Small intestine (tissue), 7 donors: ENCODE measurements around the gene MKI67. TPM values are rescaled to one million over a fixed set of nuclear protein-coding genes. Genes with fewer than 3 reads are reported as not detected.
"Not testable (repeated sequence)": the region's sequence is repeated elsewhere in the genome, so short reads cannot be mapped to it uniquely, and the experiment has no call there.

Experiments used
- DNase-seq, 2 donors: peaks; one replicate each; pipeline versions ENCODE4 v3.0.0 to v3.0.0-alpha.2; 2013
- FAIRE-seq: peaks from 2 replicates; lab custom pipeline; 2012; peaks lifted over from hg19 to GRCh38; lab: Jason Lieb, UNC
- H3K27ac ChIP-seq, 3 donors: one replicate each; pipeline ENCODE4 v1.5.1; 2013; ENCODE audit warnings: low read length in 2 of 3, mild to moderate bottlenecking in 2 of 3, control low read depth in 1 of 3, inconsistent platforms in 1 of 3, low read depth in 1 of 3, moderate library complexity in 1 of 3
- H3K27me3 ChIP-seq, 3 donors: one replicate each; pipeline ENCODE4 v1.6.1; 2013; ENCODE audit warnings: low read length in 3 of 3, inconsistent platforms in 1 of 3; ENCODE audit not compliant: control insufficient read depth in 3 of 3, insufficient read depth in 3 of 3
- H3K36me3 ChIP-seq, 3 donors: one replicate each; pipeline ENCODE4 v1.6.1; 2013; ENCODE audit warnings: low read length in 3 of 3, inconsistent platforms in 1 of 3, low read depth in 1 of 3, mild to moderate bottlenecking in 1 of 3, moderate library complexity in 1 of 3; ENCODE audit not compliant: control insufficient read depth in 3 of 3, insufficient read depth in 2 of 3
- H3K4me1 ChIP-seq, 3 donors: one replicate each; pipeline ENCODE4 v1.6.1; 2013; ENCODE audit warnings: low read length in 2 of 3, inconsistent platforms in 1 of 3, low read depth in 1 of 3, mild to moderate bottlenecking in 1 of 3, moderate library complexity in 1 of 3; ENCODE audit not compliant: control insufficient read depth in 3 of 3, insufficient read depth in 2 of 3
- H3K4me3 ChIP-seq, 3 donors: one replicate each; pipeline ENCODE4 v1.5.1; 2013; ENCODE audit warnings: low read length in 3 of 3, control low read depth in 1 of 3, inconsistent platforms in 1 of 3, low read depth in 1 of 3, mild to moderate bottlenecking in 1 of 3, moderate library complexity in 1 of 3
- H3K9me3 ChIP-seq, 2 donors: one replicate each; pipeline ENCODE4 v1.6.1; 2013; ENCODE audit warnings: low read depth in 1 of 2, low read length in 1 of 2; ENCODE audit not compliant: control insufficient read depth in 2 of 2, insufficient read depth in 1 of 2
- WGBS, 3 donors: extraction: QIAGEN DNeasy Blood & Tissue Kit; methylation state at CpG; one replicate each; pipeline ENCODE4 v1.1.7; 2013; 5-methylcytosine and 5-hydroxymethylcytosine counted together
- polyA plus RNA-seq, 4 donors: library from polyadenylated mRNA; stranded (reverse) in 3 of 4; unstranded in 1 of 4; fragments of 200-250 nt in 3 of 4; fragments of 120-200 nt in 1 of 4; gene quantifications; one replicate each; pipeline versions ENCODE4 v1.2.1 to v1.2.3, GENCODE V29; 2013
- donor health status: healthy with polysubstance abuse.
- donor health status: control.
- donor health status: control.
- donor health status: Bipolar disorder and iron deficiency.
- donor health status: healthy.

Gene MKI67
- polyA plus RNA-seq, 4 donors, result 0.45 to 29.6 (median 15.5) TPM

- FAIRE-seq (no peak), DNase-seq (no peak)
- H3K4me3 ChIP-seq, result no peak overlapping the region
- H3K9me3 ChIP-seq, result no peaks in the 10 kb centered on the region
- peaks cover 0 to 23% (median 2%) of the 10 kb centered on the region in 3 donors for H3K36me3 ChIP-seq
- H3K4me1 ChIP-seq, result peaks cover 0 to 3% (median 0%) of the 10 kb centered on the region in 3 donors
- H3K27me3 ChIP-seq, result no peaks in the 10 kb centered on the region
- H3K27ac ChIP-seq, result no peak overlapping the region
- 85 to 91% (median 88%) methylated on average over 5 of the region's 5 CpGs for WGBS, 3 donors
Measured at GRCh38 chr10:128096486-128097199, 29.6 kb downstream of the MKI67 start.

GRCh38 chr10:128095753-128096469 lies 30.3 kb downstream of the MKI67 start:
- Histone ChIP-seq H3K36me3 (peaks cover 0 to 21% (median 0%) of the 10 kb centered on the region in 3 donors), H3K4me1 (peaks cover 0 to 3% (median 0%) of the 10 kb centered on the region in 3 donors), H3K27me3 (no peaks in the 10 kb centered on the region), H3K27ac (no peak overlapping the region), H3K4me3 (no peak overlapping the region), H3K9me3 (no peaks in the 10 kb centered on the region)
- DNase-seq (peak in 1 of 2 donors; percentile 17), FAIRE-seq (no peak)
- WGBS, 3 donors, result 68 to 84% (median 79%) methylated on average over 11 of the region's 11 CpGs

GRCh38 chr10:128095027-128095752 lies 31.0 kb downstream of the MKI67 start:
- Histone ChIP-seq H3K27me3 (no peaks in the 10 kb centered on the region), H3K36me3 (peaks cover 0 to 21% (median 0%) of the 10 kb centered on the region in 3 donors), H3K4me3 (no peak overlapping the region), H3K4me1 (peaks cover 0 to 3% (median 0%) of the 10 kb centered on the region in 3 donors), H3K27ac (peak overlapping the region in 1 of 3 donors; percentile 24), H3K9me3 (no peaks in the 10 kb centered on the region)
- DNase-seq (peak; percentile 38 to 63), FAIRE-seq (no peak)
- 22 to 58% (median 35%) methylated on average over 11 of the region's 11 CpGs for WGBS, 3 donors

- not testable (repeated sequence) for DNase-seq, FAIRE-seq, H3K27me3 ChIP-seq, H3K27ac ChIP-seq, H3K9me3 ChIP-seq, H3K4me3 ChIP-seq, H3K4me1 ChIP-seq
- 85 to 91% (median 91%) methylated on average over 4 of the region's 4 CpGs for WGBS, 3 donors
- H3K36me3 ChIP-seq, result peaks cover 0 to 15% (median 0%) of the 10 kb centered on the region in 3 donors
Measured at GRCh38 chr10:128094596-128094995, 31.6 kb downstream of the MKI67 start.

- FAIRE-seq (no peak), DNase-seq (no peak)
- 86 to 94% (median 86%) methylated on average over 3 of the region's 3 CpGs for WGBS, 3 donors
- H3K4me1 ChIP-seq, result peaks cover 0 to 3% (median 0%) of the 10 kb centered on the region in 3 donors
- H3K9me3 ChIP-seq, result no peaks in the 10 kb centered on the region
- peaks cover 0 to under 1% (median 0%) of the 10 kb centered on the region in 3 donors for H3K36me3 ChIP-seq
- no peak overlapping the region for H3K4me3 ChIP-seq
- no peak overlapping the region for H3K27ac ChIP-seq
- H3K27me3 ChIP-seq, result no peaks in the 10 kb centered on the region
Measured at GRCh38 chr10:128092454-128092853, 33.8 kb downstream of the MKI67 start.

GRCh38 chr10:128091636-128092210 lies 34.5 kb downstream of the MKI67 start:
- Histone ChIP-seq H3K4me3 (no peak overlapping the region), H3K9me3 (no peaks in the 10 kb centered on the region), H3K36me3 (no peaks in the 10 kb centered on the region), H3K27me3 (no peaks in the 10 kb centered on the region), H3K27ac (no peak overlapping the region), H3K4me1 (peaks cover 0 to 3% (median 0%) of the 10 kb centered on the region in 3 donors)
- WGBS, 3 donors, result 76 to 85% (median 81%) methylated on average over 17 of the region's 17 CpGs
- no peak for DNase-seq
- FAIRE-seq, result no peak

GRCh38 chr10:128087884-128088709 lies 38.1 kb downstream of the MKI67 start:
- H3K4me3 ChIP-seq, result no peak overlapping the region
- WGBS, 3 donors, result 33 to 53% (median 40%) methylated on average over 12 of the region's 12 CpGs
- H3K9me3 ChIP-seq, result no peaks in the 10 kb centered on the region
- peaks cover 4 to 11% (median 5%) of the 10 kb centered on the region in 3 donors for H3K36me3 ChIP-seq
- no peak for FAIRE-seq
- DNase-seq, result peak; percentile 27 to 42
- H3K27me3 ChIP-seq, result no peaks in the 10 kb centered on the region
- H3K27ac ChIP-seq, result no peak overlapping the region
- H3K4me1 ChIP-seq, result peaks cover 0 to 9% (median 0%) of the 10 kb centered on the region in 3 donors
